NCI-H2196 (cell line): Measurements from ENCODE around the gene WNT7A.

Experiments used
- DNase-seq: peaks from one replicate; lab custom pipeline; 2025; ENCODE audit not compliant: unreplicated experiment; lab: John Stamatoyannopoulos, UW

The WNT7A gene

GRCh38 chr3:13776253-13777050 is 103.4 kb downstream of the WNT7A start:
- no peak for DNase-seq

GRCh38 chr3:13772885-13773745 is 106.8 kb downstream of the WNT7A start:
- no peak for DNase-seq

DNA sequence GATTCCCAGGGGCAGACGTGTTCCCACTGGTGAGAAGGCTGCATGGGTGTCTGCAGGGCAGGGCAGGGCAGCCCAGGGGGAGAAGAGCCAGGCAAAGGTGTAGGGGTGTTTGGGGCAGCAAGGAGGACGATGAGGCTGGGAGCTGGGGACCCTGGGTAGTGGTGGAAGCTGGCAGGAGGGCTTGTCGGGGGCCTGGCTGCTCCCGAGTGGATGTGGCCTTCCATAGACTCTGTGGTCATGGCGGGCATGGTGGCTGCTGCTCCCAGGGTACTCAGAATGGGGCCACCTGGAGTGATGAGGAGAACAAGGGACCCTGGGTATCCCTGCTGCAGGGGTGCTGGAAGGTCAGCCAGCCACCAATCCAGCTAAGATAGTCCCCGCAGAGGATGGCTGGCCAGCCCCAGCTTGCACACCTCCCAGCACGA is 107.5 kb downstream of the WNT7A start:
- DNase-seq, result no peak

- no peak for DNase-seq
Observed at GRCh38 chr3:13771496-13771895, 108.4 kb downstream of the WNT7A start.

- no peak for DNase-seq
Observed at GRCh38 chr3:13770170-13771169, 109.4 kb downstream of the WNT7A start.

DNA sequence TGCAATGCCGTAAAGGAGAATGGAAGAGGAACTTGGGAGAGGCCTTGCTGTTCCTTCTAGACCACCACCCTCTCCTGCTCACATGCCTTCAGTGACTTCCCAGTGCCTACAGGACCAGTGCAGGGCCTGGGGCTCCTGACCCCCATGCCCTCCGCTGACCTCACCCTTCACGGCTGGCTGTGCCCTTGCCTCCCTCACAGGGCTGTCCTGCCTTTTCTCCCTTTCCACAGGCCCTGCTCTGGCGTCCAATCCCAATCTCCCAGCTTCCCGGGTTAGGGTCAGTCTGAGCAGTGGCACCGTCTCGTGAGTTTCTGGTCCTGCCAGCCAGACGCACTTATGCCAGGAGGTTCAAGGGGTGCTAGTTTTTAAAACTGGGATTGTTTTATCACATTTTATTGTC is 110.4 kb downstream of the WNT7A start:
- no peak for DNase-seq

DNA sequence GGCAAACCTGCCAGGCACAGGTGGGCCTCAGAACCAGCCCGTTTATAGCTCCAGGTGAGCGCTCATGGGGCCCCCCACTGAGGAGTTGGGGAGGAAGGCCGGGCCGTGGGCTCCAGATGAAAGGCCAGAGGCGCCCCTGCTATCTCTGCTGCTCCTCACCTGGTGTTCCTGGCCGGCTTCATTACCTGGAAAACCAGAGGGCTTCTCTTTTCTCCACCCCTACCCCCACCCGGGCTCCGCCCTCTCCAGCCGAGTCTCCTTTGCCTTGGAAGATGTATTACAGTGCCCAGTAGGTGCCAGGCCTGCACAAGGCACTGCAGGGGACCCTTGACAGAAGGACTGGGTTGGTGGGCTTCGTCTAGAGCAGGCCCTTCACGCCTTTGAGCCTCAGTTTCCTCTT is 111.4 kb downstream of the WNT7A start:
- no peak for DNase-seq

DNA sequence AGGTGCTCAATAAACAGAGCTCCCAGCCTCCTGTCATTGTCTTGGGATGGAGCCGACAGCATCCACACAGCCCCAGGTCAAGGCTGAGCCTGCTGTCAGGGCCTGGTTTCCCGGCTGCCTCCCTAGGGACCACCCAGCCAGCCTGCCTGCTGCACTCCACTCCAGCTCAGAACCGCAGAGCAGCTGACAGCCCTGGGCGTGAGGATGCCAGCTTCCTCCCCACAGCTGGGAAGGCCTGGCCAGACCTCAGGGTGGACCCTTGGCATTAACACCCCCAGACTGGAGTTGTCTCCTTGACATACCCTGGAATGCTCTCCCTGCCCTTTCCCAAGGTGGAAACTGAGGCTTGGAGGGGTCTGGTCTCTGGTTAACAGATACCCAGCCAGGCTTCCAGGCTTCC is 112.0 kb downstream of the WNT7A start:
- DNase-seq, result no peak

- DNase-seq, result no peak
Observed at GRCh38 chr3:13767030-13767429, 112.8 kb downstream of the WNT7A start.
